ENCODE measurements around the gene SYTL5.

GRCh38 chrX:38105216-38105725, 98.9 kb downstream of the SYTL5 start:
- TF ChIP-seq CTCF (IDR thresholded peaks at IDR 0.05) (no peak), POLR2A (IDR thresholded peaks at IDR 0.05) (no peak)

Data from testis (tissue), 2 donors.